Lung (tissue), 12 donors: Measurements from ENCODE around the gene CASK. TPM values are rescaled to one million over a fixed set of nuclear protein-coding genes. Genes with fewer than 3 reads are reported as not detected.

Experiments used
- ATAC-seq: fragments of 200-7000 bp; cut with Tn5 transposase; one replicate; pipeline ENCODE4 v1.9.1; 2020; ENCODE audit warnings: moderate number of reproducible peaks; ENCODE audit not compliant: insufficient read depth, low FRiP score
- DNase-seq, 3 donors: peaks; one replicate each; pipeline ENCODE4 v3.0.0-alpha.2; 2013 to 2017
- H3K27ac ChIP-seq, 2 donors: one replicate each; pipeline ENCODE4 v1.5.1; 2013; ENCODE audit warnings: mild to moderate bottlenecking in 2 of 2, moderate library complexity in 2 of 2, control low read depth in 1 of 2, inconsistent platforms in 1 of 2, low read depth in 1 of 2, low read length in 1 of 2
- H3K27me3 ChIP-seq, 3 donors: one replicate each; pipeline ENCODE4 v1.5.1; 2013; ENCODE audit warnings: low read length in 2 of 3; ENCODE audit not compliant: control insufficient read depth in 3 of 3, insufficient read depth in 3 of 3
- H3K36me3 ChIP-seq, 4 donors: one replicate each; pipeline ENCODE4 v1.5.1; 2013; ENCODE audit warnings: low read length in 4 of 4, mild to moderate bottlenecking in 1 of 4, moderate library complexity in 1 of 4; ENCODE audit not compliant: control insufficient read depth in 4 of 4, insufficient read depth in 4 of 4
- H3K4me1 ChIP-seq, 5 donors: one replicate each; pipeline ENCODE4 v1.5.1; 2013; ENCODE audit warnings: low read length in 5 of 5, mild to moderate bottlenecking in 2 of 5, moderate library complexity in 1 of 5; ENCODE audit not compliant: control insufficient read depth in 5 of 5, insufficient read depth in 5 of 5
- H3K4me3 ChIP-seq: one replicate; pipeline ENCODE4 v1.5.1; 2013; ENCODE audit warnings: mild to moderate bottlenecking, control low read depth, moderate library complexity
- H3K9ac ChIP-seq, 2 donors: one replicate each; pipeline ENCODE4 v1.5.1; 2013; ENCODE audit warnings: low read length in 2 of 2, control low read depth in 1 of 2; ENCODE audit not compliant: insufficient read depth in 1 of 2
- H3K9me3 ChIP-seq, 4 donors: one replicate each; pipeline ENCODE4 v1.5.1; 2013; ENCODE audit warnings: low read length in 3 of 4, mild to moderate bottlenecking in 1 of 4, moderate library complexity in 1 of 4; ENCODE audit not compliant: control insufficient read depth in 4 of 4, insufficient read depth in 3 of 4
- WGBS, 2 donors: extraction: QIAGEN DNeasy Blood & Tissue Kit; methylation state at CpG; one replicate each; pipeline ENCODE4 v1.1.7; 2013; 5-methylcytosine and 5-hydroxymethylcytosine counted together
- polyA plus RNA-seq, 2 donors: library from polyadenylated mRNA; stranded (reverse); fragments of 200-250 nt; gene quantifications; one replicate each; pipeline ENCODE4 v1.2.1, GENCODE V29; 2013
- total RNA-seq, 2 donors: library from RNA; depleted of rRNA in 1 of 2; stranded (reverse); fragments of >200 nt in 1 of 2; gene quantifications; one replicate each; pipeline ENCODE4 v1.2.1, GENCODE V29; 2014 to 2021
- TF ChIP-seq, protein P1 (sequence below): IDR thresholded peaks from 2 replicates; pipeline ENCODE4 v1.5.1; 2012; ENCODE audit warnings: mild to moderate bottlenecking; ENCODE audit errors: control extremely low read depth, extremely low read depth
- donor health status: control.
- donor health status: control.
- donor health status: Bipolar disorder and iron deficiency.
- donor health status: healthy.
- donor health status: DM: yes; HTN: yes; CAD: no.

CASK gene
- total and polyA plus RNA-seq, 4 donors = 8.2 to 68.1 (median 30.6) TPM

DNA sequence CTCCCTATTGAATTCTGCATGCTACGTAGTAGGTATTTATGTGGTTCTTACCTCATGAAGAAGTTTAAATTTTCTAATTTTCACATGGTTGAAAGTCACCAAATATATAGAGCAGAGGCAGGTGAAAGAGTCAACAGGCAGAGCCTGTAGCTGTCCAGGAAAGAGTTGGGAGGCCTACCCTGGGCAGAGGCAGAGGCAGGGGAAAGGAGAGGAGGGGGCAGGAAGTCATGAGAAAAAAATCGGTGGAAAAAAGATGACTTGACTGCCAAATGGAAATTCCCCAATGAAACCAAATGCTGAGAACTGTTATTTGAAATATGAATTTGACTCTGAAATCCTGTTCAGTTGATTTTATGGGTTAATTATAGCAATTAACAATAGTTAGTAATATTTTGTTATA is 257.7 kb downstream of the CASK start:
- 48 to 68% methylated on average over 2 of the region's 2 CpGs for WGBS, 2 donors
- no peaks in the 10 kb centered on the region for H3K36me3 ChIP-seq
- H3K27me3 ChIP-seq = peaks cover 0 to 34% (median 17%) of the 10 kb centered on the region in 3 donors
- no peak overlapping the region for H3K4me3 ChIP-seq
- TF ChIP-seq, protein P1, sequence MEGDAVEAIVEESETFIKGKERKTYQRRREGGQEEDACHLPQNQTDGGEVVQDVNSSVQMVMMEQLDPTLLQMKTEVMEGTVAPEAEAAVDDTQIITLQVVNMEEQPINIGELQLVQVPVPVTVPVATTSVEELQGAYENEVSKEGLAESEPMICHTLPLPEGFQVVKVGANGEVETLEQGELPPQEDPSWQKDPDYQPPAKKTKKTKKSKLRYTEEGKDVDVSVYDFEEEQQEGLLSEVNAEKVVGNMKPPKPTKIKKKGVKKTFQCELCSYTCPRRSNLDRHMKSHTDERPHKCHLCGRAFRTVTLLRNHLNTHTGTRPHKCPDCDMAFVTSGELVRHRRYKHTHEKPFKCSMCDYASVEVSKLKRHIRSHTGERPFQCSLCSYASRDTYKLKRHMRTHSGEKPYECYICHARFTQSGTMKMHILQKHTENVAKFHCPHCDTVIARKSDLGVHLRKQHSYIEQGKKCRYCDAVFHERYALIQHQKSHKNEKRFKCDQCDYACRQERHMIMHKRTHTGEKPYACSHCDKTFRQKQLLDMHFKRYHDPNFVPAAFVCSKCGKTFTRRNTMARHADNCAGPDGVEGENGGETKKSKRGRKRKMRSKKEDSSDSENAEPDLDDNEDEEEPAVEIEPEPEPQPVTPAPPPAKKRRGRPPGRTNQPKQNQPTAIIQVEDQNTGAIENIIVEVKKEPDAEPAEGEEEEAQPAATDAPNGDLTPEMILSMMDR = no peak
- no peak overlapping the region for H3K9ac ChIP-seq
- H3K9me3 ChIP-seq = no peaks in the 10 kb centered on the region
- ATAC-seq = no peak
- H3K27ac ChIP-seq = no peak overlapping the region
- no peak for DNase-seq
- peaks cover 0 to 4% (median 0%) of the 10 kb centered on the region in 5 donors for H3K4me1 ChIP-seq

DNA sequence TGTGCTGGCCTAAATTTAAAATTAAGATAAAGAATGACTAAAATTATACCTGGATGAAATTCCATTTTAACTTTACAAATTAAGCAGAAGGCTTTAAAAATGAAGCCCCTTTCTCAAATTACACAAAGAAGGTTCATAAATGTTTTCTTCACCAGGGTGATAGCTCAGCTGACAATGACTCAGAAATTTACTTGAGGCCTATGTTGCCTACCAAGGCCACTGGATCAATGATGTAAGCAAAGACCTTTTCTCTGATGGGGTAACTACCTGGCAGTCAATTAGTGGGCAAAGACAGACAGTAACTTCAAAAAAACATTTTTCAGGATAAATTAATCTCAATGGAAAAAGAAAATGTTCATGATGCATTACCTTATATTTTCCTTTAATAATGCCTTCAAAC is 258.4 kb downstream of the CASK start:
- Histone ChIP-seq H3K9ac (no peak overlapping the region), H3K27ac (no peak overlapping the region), H3K4me3 (no peak overlapping the region), H3K27me3 (peaks cover 0 to 37% (median 20%) of the 10 kb centered on the region in 3 donors), H3K9me3 (no peaks in the 10 kb centered on the region), H3K4me1 (peaks cover 0 to 4% (median 0%) of the 10 kb centered on the region in 5 donors), H3K36me3 (peaks cover 0 to 3% (median under 1%) of the 10 kb centered on the region in 4 donors)
- TF ChIP-seq, protein P1 = no peak
- ATAC-seq (no peak), DNase-seq (no peak)

GRCh38 chrX:41664375-41664901 is 258.9 kb downstream of the CASK start:
- ATAC-seq = no peak
- Histone ChIP-seq H3K9me3 (no peaks in the 10 kb centered on the region), H3K9ac (no peak overlapping the region), H3K4me3 (no peak overlapping the region), H3K4me1 (peaks cover 0 to 4% (median 0%) of the 10 kb centered on the region in 5 donors), H3K36me3 (peaks cover 0 to 3% (median 1%) of the 10 kb centered on the region in 4 donors), H3K27me3 (peaks cover 0 to 37% (median 16%) of the 10 kb centered on the region in 3 donors), H3K27ac (no peak overlapping the region)
- TF ChIP-seq, protein P1 = no peak
- DNase-seq = no peak
- 78 to 100% methylated on average over 2 of the region's 2 CpGs for WGBS, 2 donors
